Loucy (cell line): ENCODE measurements around the gene CDK9.

Source experiments
- EZH2phosphoT487 ChIP-seq: fragments of 200-600 bp; IDR thresholded peaks from 2 replicates; pipeline ENCODE4 v1.6.1; 2018; ENCODE audit warnings: antibody characterized with exemption, mild to moderate bottlenecking, moderate library complexity, borderline replicate concordance
- TF ChIP-seq, protein P1 (sequence below): fragments of 200-600 bp; sonication (generic); conservative IDR thresholded peaks from 2 replicates; pipeline ENCODE4 v1.5.1; 2014; ENCODE audit warnings: mild to moderate bottlenecking, antibody characterized with exemption, low read length

DNA sequence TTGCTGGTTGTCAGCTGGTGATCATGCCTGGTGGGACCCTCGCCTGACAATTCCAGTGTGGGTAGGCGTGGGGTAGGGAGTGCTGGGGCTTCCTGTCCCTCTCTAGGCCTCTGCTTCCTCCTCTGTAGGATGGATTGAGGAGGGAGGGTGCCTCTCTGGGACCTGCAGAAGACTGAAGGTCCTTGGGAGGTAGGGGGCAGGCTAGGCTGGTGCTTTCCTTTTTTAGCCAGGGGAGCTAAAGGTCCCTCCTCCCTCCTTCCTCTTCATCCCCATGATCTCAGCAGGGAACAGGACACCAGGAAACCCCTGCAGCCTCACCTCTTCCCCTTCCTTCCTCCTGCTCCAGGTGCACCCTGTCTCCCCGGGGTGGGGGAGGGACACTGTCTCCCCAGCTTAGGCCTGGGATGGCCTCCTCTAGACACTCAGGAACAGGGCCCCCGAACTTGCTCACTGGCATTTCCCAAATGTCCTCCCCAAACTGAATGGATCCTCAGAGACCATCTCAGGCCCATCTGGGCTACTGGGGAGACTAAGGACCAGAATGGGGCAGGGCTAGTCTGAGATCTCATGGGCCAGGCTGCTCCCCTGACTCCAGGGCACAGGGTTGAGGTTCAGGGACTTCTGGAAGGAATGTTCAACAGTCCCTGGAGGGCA is 15.8 kb upstream of the CDK9 start:
- TF ChIP-seq, protein P1, sequence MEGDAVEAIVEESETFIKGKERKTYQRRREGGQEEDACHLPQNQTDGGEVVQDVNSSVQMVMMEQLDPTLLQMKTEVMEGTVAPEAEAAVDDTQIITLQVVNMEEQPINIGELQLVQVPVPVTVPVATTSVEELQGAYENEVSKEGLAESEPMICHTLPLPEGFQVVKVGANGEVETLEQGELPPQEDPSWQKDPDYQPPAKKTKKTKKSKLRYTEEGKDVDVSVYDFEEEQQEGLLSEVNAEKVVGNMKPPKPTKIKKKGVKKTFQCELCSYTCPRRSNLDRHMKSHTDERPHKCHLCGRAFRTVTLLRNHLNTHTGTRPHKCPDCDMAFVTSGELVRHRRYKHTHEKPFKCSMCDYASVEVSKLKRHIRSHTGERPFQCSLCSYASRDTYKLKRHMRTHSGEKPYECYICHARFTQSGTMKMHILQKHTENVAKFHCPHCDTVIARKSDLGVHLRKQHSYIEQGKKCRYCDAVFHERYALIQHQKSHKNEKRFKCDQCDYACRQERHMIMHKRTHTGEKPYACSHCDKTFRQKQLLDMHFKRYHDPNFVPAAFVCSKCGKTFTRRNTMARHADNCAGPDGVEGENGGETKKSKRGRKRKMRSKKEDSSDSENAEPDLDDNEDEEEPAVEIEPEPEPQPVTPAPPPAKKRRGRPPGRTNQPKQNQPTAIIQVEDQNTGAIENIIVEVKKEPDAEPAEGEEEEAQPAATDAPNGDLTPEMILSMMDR = peak; percentile 21; the same call in 1 of the 2 replicates
- no peak for TF ChIP-seq EZH2phosphoT487
